Epidermal melanocyte (primary cell): ENCODE measurements around the gene LYZ.

Experiments
- DNase-seq: peaks from one replicate; pipeline ENCODE4 v3.0.0; 2011; ENCODE audit warnings: low spot score; ENCODE audit not compliant: insufficient read length

The LYZ gene

GRCh38 chr12:69383074-69383473, 34.9 kb downstream of the LYZ start:
- no peak for DNase-seq

DNA sequence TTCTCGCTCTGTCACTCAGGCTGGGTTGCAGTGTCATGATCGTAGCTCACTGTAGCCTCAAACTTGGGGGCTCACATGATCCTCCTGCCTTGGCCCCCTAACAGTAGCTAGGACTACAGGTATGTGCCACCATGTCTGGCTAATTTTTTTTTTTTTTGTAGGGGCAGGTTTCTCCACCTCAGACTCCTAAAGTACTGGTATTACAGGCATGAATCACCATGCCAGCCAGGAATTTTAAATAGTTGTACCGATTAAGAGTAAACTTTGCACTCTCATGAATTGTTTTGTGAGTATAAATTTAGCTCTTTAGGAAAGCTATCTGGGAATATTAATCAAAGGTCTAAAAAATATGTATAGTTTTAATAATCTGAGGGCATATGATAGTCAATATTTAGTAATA, 36.9 kb downstream of the LYZ start:
- no peak for DNase-seq

- DNase-seq: no peak
These were observed 38.7 kb downstream of the LYZ start for GRCh38 chr12:69386921-69387320.

- DNase-seq: no peak
These were observed 40.2 kb downstream of the LYZ start for GRCh38 chr12:69388371-69388770.

DNA sequence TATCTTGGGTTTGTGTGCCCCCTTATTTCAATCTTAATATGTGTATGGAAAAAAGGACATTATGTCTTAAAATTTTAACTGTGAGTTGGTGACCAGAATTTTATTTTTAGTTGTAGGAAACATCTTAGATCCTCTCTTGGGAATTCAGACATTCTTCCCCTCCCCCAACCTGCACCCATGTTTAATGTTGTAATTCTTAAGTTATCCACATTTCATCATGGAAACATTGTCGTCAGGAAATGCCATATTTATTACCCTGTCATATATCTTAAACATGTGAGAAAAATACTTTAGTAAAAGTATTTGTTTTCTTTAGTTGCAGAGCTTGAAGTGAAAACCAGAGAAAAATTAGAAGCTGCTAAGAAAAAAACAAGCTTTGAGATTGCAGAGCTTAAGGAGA, 41.6 kb downstream of the LYZ start:
- no peak for DNase-seq

DNA sequence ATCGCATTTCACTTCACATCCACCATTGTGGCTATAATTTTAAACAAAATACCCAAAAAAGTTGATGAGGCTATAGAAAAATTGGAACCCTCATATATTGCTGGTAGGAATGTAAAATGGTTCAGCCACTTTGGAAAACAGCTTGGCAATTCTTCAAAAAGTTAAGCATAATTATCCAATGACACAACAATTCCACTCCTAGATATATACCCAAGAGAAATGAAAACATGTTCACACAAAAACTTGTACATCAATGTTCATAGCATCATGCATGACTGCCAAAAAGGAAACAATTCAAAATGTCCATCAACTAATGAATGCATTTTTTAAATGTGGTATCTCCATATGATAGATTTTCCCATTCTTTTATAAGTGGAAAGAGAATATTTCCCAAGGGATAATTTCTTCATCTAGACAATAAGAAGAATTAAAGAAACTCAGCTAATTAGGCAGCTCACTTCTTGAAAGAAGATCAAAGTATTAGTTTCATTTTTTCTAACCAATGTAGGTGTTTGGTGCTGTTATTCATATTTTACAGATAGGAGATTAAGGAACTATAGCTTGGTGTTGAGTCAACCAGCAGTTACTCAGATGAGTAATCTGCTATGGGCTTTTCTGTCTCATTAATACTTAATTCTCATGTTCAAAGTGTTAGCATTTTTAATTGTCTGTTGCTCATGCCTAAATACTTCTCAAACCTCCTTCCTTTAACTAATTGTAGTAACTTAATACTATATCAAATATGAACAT, 44.2 kb downstream of the LYZ start:
- DNase-seq: no peak

DNA sequence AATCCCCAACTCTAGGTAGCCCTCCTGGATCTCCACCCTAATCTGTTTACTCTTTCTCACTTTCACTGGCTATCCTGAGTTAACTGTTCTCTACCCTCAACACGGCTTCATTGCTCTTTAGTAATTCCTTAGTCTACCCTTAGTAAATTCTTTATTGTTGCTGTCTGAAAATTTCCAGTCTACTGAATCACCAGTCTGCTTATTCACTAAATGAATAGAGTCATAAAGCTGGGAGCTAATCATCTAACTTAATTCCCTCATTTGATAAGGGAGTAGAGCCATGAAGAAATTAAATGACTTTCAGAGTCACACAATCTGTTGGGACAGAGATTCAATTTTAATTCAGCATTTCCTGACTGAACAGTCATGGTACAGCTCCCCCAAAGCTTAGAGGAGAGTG, 47.9 kb downstream of the LYZ start:
- no peak for DNase-seq

GRCh38 chr12:69396963-69397362, 48.8 kb downstream of the LYZ start:
- no peak for DNase-seq

- no peak for DNase-seq
These were observed 49.8 kb downstream of the LYZ start for GRCh38 chr12:69397978-69398377.

- DNase-seq: no peak
These were observed 53.8 kb downstream of the LYZ start for GRCh38 chr12:69401940-69402339.
